GM21447 (cell line): Measurements from ENCODE around the gene SHQ1.
A peak's percentile ranks its signal among the peaks of the same experiment; 100 is the strongest.

ENCODE experiments used
- ATAC-seq: cut with Tn5 transposase; IDR thresholded peaks from one replicate; pipeline ENCODE4 v1.9.1; 2021; ENCODE audit not compliant: unreplicated experiment

The SHQ1 gene

GRCh38 chr3:72855001-72855400, 6.8 kb upstream of the SHQ1 start:
- no peak for ATAC-seq

- ATAC-seq = peak; percentile 49
These were observed 447 bp upstream of the SHQ1 start for GRCh38 chr3:72848703-72849081.

GRCh38 chr3:72847282-72847681, 963 bp downstream of the SHQ1 start:
- ATAC-seq = no peak

GRCh38 chr3:72846166-72846565, 2.1 kb downstream of the SHQ1 start:
- no peak for ATAC-seq

- ATAC-seq = no peak
These were observed 3.7 kb downstream of the SHQ1 start for GRCh38 chr3:72844436-72844993.

- ATAC-seq = no peak
These were observed 9.2 kb downstream of the SHQ1 start for GRCh38 chr3:72839057-72839456.

GRCh38 chr3:72836923-72837322, 11.3 kb downstream of the SHQ1 start:
- ATAC-seq = no peak

- no peak for ATAC-seq
These were observed 11.8 kb downstream of the SHQ1 start for GRCh38 chr3:72836416-72836815.

GRCh38 chr3:72830452-72831223, 17.6 kb downstream of the SHQ1 start:
- no peak for ATAC-seq

GRCh38 chr3:72829701-72830100, 18.5 kb downstream of the SHQ1 start:
- ATAC-seq = no peak

- ATAC-seq = peak; percentile 34
These were observed 27.0 kb downstream of the SHQ1 start for GRCh38 chr3:72821161-72821781.

GRCh38 chr3:72820415-72820814, 27.8 kb downstream of the SHQ1 start:
- ATAC-seq = no peak

- no peak for ATAC-seq
These were observed 29.3 kb downstream of the SHQ1 start for GRCh38 chr3:72818905-72819304.

- ATAC-seq = no peak
These were observed 30.0 kb downstream of the SHQ1 start for GRCh38 chr3:72818092-72818773.

- peak; percentile 52 for ATAC-seq
These were observed 31.3 kb downstream of the SHQ1 start for GRCh38 chr3:72816862-72817355.

- peak; percentile 61 for ATAC-seq
These were observed 33.9 kb downstream of the SHQ1 start for GRCh38 chr3:72814308-72814707.

- no peak for ATAC-seq
These were observed 36.0 kb downstream of the SHQ1 start for GRCh38 chr3:72812201-72812600.

GRCh38 chr3:72811571-72811970, 36.7 kb downstream of the SHQ1 start:
- ATAC-seq = no peak

- no peak for ATAC-seq
These were observed 37.4 kb downstream of the SHQ1 start for GRCh38 chr3:72810659-72811434.

GRCh38 chr3:72810063-72810462, 38.2 kb downstream of the SHQ1 start:
- no peak for ATAC-seq

- no peak for ATAC-seq
These were observed 43.9 kb downstream of the SHQ1 start for GRCh38 chr3:72804361-72804760.
